ENCODE results near the gene GPR132. TPM values are rescaled to one million over a fixed set of nuclear protein-coding genes. Genes with fewer than 3 reads are reported as not detected.
"Not testable (repeated sequence)": the region's sequence is repeated elsewhere in the genome, so short reads cannot be mapped to it uniquely, and the experiment has no call there.

GPR132 gene
- total RNA-seq, 1 donor from 2014 or later, result 0.29 TPM

DNA sequence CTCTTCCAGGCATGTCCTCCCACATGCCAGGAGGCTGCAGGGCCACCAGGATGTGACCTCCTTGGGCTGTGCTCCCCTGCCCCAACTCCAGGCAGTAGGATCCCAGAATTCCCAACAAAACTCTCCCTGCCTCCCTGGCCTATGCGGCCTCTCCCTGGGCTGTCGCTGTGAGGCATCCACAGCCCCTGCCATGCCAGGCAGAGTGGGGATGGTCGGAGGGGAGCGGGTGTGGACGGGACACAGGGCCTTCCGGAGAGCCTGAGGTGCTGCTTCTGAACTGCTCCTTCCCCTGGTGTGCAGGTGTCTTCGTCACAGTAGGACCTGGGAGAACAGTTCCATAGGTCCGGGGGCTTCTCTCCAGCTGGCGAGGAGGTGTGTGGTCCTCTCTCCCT is 18.3 kb downstream of the GPR132 start:
- H3K4me3 ChIP-seq (ENCODE audit: low read depth, low read length), result no peak overlapping the region
- DNase-seq (ENCODE audit: low read depth), result no peak
- TF ChIP-seq, protein P1, sequence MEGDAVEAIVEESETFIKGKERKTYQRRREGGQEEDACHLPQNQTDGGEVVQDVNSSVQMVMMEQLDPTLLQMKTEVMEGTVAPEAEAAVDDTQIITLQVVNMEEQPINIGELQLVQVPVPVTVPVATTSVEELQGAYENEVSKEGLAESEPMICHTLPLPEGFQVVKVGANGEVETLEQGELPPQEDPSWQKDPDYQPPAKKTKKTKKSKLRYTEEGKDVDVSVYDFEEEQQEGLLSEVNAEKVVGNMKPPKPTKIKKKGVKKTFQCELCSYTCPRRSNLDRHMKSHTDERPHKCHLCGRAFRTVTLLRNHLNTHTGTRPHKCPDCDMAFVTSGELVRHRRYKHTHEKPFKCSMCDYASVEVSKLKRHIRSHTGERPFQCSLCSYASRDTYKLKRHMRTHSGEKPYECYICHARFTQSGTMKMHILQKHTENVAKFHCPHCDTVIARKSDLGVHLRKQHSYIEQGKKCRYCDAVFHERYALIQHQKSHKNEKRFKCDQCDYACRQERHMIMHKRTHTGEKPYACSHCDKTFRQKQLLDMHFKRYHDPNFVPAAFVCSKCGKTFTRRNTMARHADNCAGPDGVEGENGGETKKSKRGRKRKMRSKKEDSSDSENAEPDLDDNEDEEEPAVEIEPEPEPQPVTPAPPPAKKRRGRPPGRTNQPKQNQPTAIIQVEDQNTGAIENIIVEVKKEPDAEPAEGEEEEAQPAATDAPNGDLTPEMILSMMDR (conservative IDR thresholded peaks at IDR 0.05; ENCODE audit: low read depth, low read length), result no peak

- TF ChIP-seq, protein P1 (conservative IDR thresholded peaks at IDR 0.05; ENCODE audit: low read depth, low read length), result peak; percentile 99
- no peak overlapping the region for H3K4me3 ChIP-seq (ENCODE audit: low read depth, low read length)
- DNase-seq (ENCODE audit: low read depth), result no peak
These were observed 19.4 kb downstream of the GPR132 start for GRCh38 chr14:105045710-105046326.

DNA sequence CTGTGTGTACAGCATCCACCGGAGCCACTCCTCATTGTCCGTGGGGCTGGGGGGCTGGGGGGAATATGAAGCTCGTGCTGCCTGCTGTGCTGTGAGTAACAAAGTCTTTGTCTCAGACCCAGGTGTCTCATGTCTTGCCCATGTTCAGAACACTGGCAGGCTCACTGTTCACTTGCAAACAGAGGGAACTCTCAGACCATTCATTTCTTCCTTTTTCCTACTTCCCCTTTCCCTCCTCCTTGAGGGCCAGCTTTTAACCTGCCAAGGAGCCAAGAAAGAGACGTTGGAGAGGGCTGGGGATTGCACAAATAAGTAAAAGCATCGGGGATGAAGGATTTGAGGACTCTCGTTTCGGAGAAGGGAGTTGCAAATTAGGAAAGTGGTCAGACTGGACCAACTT is 21.6 kb downstream of the GPR132 start:
- no peak for DNase-seq (ENCODE audit: low read depth)
- no peak overlapping the region for H3K4me3 ChIP-seq (ENCODE audit: low read depth, low read length)
- TF ChIP-seq, protein P1 (conservative IDR thresholded peaks at IDR 0.05; ENCODE audit: low read depth, low read length), result no peak

- no peak for DNase-seq (ENCODE audit: low read depth)
- no peak overlapping the region for H3K4me3 ChIP-seq (ENCODE audit: low read depth, low read length)
- TF ChIP-seq, protein P1 (conservative IDR thresholded peaks at IDR 0.05; ENCODE audit: low read depth, low read length), result no peak
These were observed 22.4 kb downstream of the GPR132 start for GRCh38 chr14:105042813-105043212.

DNA sequence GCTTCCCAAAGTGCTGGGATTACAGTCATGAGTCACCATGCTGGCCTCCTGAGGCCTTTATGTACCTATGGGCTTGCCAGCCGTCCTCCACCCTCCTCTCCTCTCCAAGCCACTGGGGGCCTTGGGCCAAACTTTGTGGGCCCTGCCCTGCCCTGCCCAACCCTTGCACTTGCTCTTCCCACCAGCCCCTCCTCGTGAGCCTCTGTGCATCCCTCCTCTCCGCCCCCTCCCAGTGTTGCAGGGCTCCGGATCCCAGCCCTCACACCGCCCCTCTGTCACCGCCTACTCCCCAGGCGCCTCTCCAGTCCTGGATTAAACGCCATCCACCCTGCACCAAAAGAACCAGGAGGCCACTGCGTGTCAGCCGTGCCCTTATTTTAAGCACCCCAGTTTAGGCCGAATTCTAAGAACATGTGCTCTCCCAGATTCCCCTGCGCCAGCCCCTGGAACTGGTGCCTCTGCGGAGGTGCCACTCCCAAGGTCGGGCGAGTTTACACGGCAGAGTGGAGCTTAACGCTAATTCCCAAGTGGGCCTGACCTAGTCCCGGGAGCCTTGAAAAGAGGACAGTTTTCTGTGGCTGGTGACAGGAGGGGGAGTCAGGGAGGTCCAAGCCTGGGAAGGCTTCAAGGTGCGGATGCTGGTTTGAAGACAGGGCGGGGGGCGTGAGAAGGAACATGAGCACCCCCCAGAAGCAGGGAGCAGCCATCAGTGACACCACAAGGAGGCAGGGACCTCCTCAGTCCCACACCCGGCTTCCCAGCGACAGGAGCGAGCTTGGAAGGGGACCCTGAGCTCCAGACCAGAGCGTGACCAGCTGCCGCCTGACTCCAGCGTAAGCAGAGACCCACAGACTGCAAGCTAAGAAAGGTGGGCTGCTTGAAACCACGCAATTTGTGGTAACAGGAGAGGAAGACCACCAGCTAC is 23.1 kb downstream of the GPR132 start:
- no peak for DNase-seq (ENCODE audit: low read depth)

DNA sequence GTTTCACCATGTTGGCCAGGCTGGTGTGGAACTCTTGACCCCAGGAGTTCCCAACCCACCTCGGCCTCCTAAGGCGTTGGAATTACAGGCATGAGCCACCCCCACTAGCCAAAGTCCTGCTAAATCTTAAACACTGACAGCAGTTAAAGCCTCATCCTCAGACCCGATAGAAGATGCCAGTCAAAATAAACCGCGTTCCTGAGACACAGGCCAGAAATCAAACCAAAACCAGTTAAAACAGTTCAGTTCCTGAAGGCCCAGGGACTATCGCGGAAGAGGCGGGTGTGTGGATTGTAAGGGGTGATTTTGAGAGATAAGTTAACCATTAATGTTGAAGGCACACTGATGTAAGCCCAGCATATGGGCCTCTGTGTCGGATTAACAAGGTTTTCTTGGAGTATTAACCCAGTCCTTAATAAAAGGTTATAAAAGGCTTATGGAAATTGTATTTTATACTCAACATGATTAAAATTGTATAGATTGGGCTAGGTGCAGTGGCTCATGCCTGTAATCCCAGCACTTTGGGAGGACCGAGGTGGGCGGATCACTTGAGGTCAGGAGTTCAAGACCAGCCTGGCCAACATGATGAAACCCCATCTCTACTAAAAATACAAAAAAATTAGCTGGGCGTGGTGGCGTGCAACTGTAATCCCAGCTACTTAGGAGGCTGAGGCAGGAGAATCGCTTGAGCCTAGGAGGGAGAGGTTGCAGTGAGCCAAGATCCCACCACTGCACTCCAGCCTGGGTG is 25.6 kb downstream of the GPR132 start:
- no peak for DNase-seq (ENCODE audit: low read depth)
- H3K4me3 ChIP-seq (ENCODE audit: low read depth, low read length), result peak overlapping the region; percentile 16
- TF ChIP-seq, protein P1 (conservative IDR thresholded peaks at IDR 0.05; ENCODE audit: low read depth, low read length), result no peak

More for the DNA sequence above, 23.1 kb downstream of the GPR132 start:
- no peak overlapping the region for H3K4me3 ChIP-seq (ENCODE audit: low read depth, low read length)
- TF ChIP-seq, protein P1 (conservative IDR thresholded peaks at IDR 0.05; ENCODE audit: low read depth, low read length), result no peak

GRCh38 chr14:105035616-105036015 is 29.6 kb downstream of the GPR132 start:
- not testable (repeated sequence) for DNase-seq (ENCODE audit: low read depth); H3K4me3 ChIP-seq (ENCODE audit: low read depth, low read length)

Data from epithelial cell of proximal tubule (primary cell).